ENCODE measurements around the gene ZNF740. TPM values are rescaled to one million over a fixed set of nuclear protein-coding genes. Genes with fewer than 3 reads are reported as not detected.

Gene ZNF740
- total RNA-seq, 1 experiment from 2014 or later: 46.8 TPM

DNA sequence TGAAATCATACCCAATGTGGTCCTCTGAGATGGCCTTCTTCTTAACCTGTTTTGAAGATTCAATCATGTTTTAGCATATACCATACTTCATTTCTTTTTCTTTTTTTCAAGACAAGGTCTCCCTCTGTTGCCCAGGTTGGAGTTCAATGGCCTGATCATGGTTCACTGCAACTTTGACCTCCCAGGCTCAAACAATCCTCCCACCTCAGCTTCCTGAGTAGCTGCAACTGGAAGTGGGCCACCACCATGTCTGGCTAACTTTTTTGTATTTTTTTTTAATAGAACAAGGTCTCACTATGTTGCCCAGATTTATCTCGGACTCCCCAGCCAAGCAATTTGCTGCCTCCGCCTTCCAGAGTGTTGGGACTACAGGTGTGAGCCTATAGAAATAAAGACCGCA is 46.8 kb upstream of the ZNF740 start:
- ATAC-seq (no peak), DNase-seq (ENCODE audit: low read depth, low spot score) (no peak)
- no peaks in the 10 kb centered on the region; the same call in 1 of the 2 replicates for H3K27me3 ChIP-seq (ENCODE audit: control insufficient read depth, insufficient read depth, low read length)
- TF ChIP-seq, protein P1, sequence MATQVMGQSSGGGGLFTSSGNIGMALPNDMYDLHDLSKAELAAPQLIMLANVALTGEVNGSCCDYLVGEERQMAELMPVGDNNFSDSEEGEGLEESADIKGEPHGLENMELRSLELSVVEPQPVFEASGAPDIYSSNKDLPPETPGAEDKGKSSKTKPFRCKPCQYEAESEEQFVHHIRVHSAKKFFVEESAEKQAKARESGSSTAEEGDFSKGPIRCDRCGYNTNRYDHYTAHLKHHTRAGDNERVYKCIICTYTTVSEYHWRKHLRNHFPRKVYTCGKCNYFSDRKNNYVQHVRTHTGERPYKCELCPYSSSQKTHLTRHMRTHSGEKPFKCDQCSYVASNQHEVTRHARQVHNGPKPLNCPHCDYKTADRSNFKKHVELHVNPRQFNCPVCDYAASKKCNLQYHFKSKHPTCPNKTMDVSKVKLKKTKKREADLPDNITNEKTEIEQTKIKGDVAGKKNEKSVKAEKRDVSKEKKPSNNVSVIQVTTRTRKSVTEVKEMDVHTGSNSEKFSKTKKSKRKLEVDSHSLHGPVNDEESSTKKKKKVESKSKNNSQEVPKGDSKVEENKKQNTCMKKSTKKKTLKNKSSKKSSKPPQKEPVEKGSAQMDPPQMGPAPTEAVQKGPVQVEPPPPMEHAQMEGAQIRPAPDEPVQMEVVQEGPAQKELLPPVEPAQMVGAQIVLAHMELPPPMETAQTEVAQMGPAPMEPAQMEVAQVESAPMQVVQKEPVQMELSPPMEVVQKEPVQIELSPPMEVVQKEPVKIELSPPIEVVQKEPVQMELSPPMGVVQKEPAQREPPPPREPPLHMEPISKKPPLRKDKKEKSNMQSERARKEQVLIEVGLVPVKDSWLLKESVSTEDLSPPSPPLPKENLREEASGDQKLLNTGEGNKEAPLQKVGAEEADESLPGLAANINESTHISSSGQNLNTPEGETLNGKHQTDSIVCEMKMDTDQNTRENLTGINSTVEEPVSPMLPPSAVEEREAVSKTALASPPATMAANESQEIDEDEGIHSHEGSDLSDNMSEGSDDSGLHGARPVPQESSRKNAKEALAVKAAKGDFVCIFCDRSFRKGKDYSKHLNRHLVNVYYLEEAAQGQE (IDR thresholded peaks at IDR 0.05; ENCODE audit: insufficient read depth in 1 of 2, low read depth in 2 of 2, low read length in 1 of 2): no peak
- intact Hi-C loops (cut with micrococcal nuclease; ENCODE audit: unreplicated experiment): loop anchor here (1.0 kb wide), 1 partner anchor 25 kb away; no protein-coding TSS in a partner anchor
- POLR2A ChIA-PET: interaction anchor here (0.6 kb wide), 1 partner anchor 883 kb away, joined by 4 read pairs; no protein-coding TSS in a partner anchor
- BruUV-seq (replicated peaks): no TSS peak
- H3K36me3 ChIP-seq (ENCODE audit: control insufficient read depth, insufficient read depth, low read length): no peaks in the 10 kb centered on the region
- H3K4me1 ChIP-seq (ENCODE audit: control insufficient read depth, insufficient read depth, low read length): no peaks in the 10 kb centered on the region
- H3K9me3 ChIP-seq (ENCODE audit: control insufficient read depth, insufficient read depth, low read depth, low read length): no peaks in the 10 kb centered on the region
- CTCF ChIA-PET: no interaction called here
- in situ Hi-C loops (cut with HindIII; ENCODE audit: low pct_unique_long_range_greater_than_20kb, low sequenced_read_pairs): no loop called here
- H3K4me3 ChIP-seq (ENCODE audit: low read depth in 2 of 2, low read length in 2 of 2): no peak overlapping the region
- no peak overlapping the region for H3K27ac ChIP-seq (ENCODE audit: low read length)

- Histone ChIP-seq H3K27me3 (ENCODE audit: control insufficient read depth, insufficient read depth, low read length) (no peaks in the 10 kb centered on the region), H3K27ac (ENCODE audit: low read length) (no peak overlapping the region)
- no TSS peak for BruUV-seq (replicated peaks)
Measured at GRCh38 chr12:53143355-53143754, 37.2 kb upstream of the ZNF740 start.

More at GRCh38 chr12:53143355-53143754, 37.2 kb upstream of the ZNF740 start:
- no peaks in the 10 kb centered on the region for H3K4me1 ChIP-seq (ENCODE audit: control insufficient read depth, insufficient read depth, low read length)
- DNase-seq (ENCODE audit: low read depth, low spot score) (no peak), ATAC-seq (no peak)
- no peak for TF ChIP-seq POLR2AphosphoS5 (IDR thresholded peaks at IDR 0.05; ENCODE audit: low read depth, low read length)
- TF ChIP-seq TCF7L2 (IDR thresholded peaks at IDR 0.05; ENCODE audit: low read depth, low read length): no peak
- TF ChIP-seq CTCF (IDR thresholded peaks at IDR 0.05): no peak
- TF ChIP-seq SIN3A (IDR thresholded peaks at IDR 0.05; ENCODE audit: borderline replicate concordance, insufficient read depth, low read depth, low read length): no peak
- TF ChIP-seq, protein P1 (IDR thresholded peaks at IDR 0.05; ENCODE audit: insufficient read depth in 1 of 2, low read depth in 2 of 2, low read length in 1 of 2): no peak
- POLR2A ChIA-PET: no interaction called here
- H3K36me3 ChIP-seq (ENCODE audit: control insufficient read depth, insufficient read depth, low read length): no peaks in the 10 kb centered on the region
- CTCF ChIA-PET: interaction anchor here (0.6 kb wide), 1 partner anchor 78 kb away, joined by 5 read pairs; no protein-coding TSS in a partner anchor
- no peak overlapping the region for H3K4me3 ChIP-seq (ENCODE audit: low read depth in 2 of 2, low read length in 2 of 2)
- in situ Hi-C loops (cut with HindIII; ENCODE audit: low pct_unique_long_range_greater_than_20kb, low sequenced_read_pairs): no loop called here
- H3K9me3 ChIP-seq (ENCODE audit: control insufficient read depth, insufficient read depth, low read depth, low read length): peaks cover 2% of the 10 kb centered on the region; the same call in 1 of the 2 replicates
- intact Hi-C loops (cut with micrococcal nuclease; ENCODE audit: unreplicated experiment): no loop called here

All from Panc1 (cell line).